NK-92 treated with Interleukin-12 subunit alpha and Interleukin-12 subunit beta, amount 100 ng/mL, for 24 hours (cell line): ENCODE data around the gene RBM15.

Experiments
- DNase-seq: peaks from one replicate; lab custom pipeline; 2025; lab: John Stamatoyannopoulos, UW

The RBM15 gene

DNA sequence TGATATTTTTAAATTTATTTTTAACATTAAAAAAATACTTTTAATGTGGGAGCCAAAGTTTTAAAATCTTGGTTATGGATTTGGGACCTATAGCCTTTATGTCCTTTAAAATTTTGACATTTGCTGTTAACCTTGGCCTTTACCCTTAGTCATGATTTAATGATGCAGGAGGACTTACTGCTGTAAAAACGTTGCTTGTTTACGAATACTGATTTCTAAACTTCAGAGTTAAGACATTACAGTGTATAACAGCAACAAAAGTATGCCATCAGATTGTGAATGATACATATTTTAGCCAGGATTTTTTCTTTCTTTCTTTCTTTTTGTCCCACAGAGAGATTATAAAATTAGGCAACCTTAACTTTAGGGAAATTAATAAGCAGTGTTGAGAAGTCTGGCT lies 8.9 kb downstream of the RBM15 start:
- no peak for DNase-seq

- no peak for DNase-seq
Measured at GRCh38 chr1:110348771-110349170, 9.6 kb downstream of the RBM15 start.

GRCh38 chr1:110350360-110350759 lies 11.2 kb downstream of the RBM15 start:
- no peak for DNase-seq

GRCh38 chr1:110355321-110355720 lies 16.1 kb downstream of the RBM15 start:
- no peak for DNase-seq

DNA sequence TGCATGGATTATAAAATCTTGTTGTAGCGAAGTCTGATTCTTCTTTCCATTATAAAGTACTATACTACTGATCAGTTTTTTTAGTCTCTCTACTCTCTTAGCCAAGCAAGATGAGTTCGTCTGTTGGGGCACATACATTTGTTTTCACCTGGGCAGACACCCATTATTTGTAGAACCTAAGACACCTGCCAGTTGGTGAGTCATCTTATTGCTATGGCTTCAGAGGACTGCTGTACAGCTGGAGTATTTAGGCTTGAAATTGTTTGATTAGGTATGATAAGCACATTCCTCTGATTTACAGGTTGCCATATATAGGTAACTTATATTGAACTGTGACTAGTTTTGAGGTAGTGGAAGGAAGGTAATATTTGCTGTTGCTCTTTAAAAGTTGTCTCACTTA lies 17.2 kb downstream of the RBM15 start:
- DNase-seq = no peak

DNA sequence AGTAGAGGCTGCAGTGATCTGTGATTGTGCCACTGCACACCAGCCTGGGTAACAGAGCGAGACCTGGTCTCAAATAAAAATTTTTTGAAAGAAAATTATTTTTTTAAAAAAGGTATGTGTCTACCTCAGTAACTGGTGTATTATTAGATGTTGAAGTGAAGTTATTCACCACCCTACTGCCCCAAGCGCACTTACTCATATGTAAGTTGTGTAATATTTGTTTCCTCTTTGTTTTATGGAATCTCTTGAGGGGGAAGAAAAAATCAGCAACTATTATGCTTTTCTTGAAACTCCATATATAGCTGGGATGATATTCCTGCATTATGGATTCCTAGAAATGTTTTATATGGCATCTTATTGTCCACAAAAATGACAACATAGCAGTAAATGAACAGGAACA lies 21.3 kb downstream of the RBM15 start:
- DNase-seq = no peak

DNA sequence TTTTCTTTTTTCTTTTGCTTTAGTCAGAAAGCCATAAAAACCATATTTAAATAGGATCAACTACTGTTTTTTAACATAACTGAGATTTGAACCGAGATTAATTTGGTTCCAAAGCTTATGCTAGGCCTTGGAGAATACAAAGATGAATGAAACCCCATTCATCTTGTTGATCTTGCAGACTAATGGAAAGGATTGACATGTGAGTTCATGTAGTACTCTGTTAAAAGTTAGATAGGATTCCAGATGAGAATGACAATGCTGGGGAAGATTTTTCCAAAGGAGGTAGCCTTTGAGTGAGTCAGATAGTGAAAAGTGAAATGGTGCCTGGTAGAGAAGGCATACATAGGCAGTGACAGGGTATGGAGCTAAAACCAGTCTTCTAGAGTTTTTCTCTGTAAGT lies 22.7 kb downstream of the RBM15 start:
- DNase-seq = no peak

DNA sequence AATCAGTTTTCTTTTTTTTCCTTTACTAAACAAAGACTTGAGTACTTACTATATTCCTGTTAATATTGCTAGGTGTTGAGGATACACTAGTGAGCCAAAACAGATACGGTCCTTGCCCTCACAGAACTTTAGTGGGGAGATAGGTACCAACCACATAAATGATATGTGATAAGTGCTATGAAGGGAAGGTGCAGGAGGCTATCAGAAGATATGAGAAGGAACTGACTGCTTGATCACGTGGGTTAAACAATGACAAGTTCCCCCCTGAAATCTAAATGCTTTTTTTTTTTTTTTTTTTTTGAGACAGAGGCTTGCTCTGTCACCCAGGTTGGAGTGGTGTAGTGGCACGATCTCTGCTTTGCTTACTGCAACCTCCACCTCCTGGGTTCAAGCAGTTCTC lies 25.0 kb downstream of the RBM15 start:
- no peak for DNase-seq

- DNase-seq = no peak
Measured at GRCh38 chr1:110370827-110371226, 31.6 kb downstream of the RBM15 start.

DNA sequence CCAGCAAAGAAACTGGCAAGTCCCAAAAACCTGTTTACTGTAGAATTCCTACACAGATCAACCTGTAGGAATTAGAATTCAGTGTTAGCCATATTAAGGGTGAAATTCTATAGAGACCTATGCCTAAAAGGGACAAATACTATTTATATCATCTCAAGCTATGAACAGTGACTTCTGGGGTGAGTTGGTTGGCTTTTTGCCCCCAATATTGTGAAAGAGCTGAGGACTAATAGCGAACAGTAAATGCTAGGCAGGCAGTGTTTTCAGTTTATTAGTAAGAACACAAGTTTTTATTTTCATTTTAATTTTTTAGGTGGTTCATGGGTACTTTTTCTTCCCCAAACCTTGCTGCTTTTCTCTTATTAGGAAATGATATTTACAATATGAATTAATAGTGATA lies 36.3 kb downstream of the RBM15 start:
- no peak for DNase-seq

GRCh38 chr1:110380672-110381283 lies 41.6 kb downstream of the RBM15 start:
- DNase-seq = no peak

GRCh38 chr1:110383251-110383990 lies 44.2 kb downstream of the RBM15 start:
- DNase-seq = no peak

DNA sequence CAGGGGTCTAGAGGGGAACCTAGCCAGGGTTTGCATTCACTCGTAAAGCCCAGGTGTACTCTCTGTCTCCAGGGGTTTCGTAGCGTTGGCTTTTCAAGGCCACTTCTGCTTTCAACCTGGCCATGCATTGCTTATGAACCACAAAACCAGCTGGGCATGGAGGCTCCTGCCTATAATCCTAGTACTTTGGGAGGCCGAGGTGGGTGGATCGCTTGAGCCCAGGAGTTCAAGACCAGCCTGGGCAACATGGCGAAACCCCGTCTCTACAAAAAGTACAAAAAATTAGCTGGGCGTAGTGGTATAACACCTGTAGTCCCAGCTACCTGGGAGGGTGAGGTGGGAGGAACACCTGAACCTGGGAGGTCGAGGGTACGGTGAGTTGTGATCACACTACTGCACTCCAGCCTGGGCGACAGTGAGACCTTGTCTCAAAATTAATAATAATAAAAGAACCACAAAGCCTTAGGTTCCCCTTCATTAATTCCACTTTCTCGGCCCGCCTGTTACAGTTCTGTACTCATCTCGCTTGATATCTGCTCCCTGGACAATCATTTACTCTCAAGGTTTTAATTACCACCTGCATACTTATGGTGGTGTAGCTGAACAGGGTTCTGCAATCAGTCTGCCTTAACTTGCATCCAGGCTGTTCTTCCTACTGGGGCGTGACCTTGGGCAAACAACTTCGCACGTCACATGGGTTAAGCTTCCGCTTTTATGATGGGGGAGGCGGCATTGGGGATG lies 45.6 kb downstream of the RBM15 start:
- no peak for DNase-seq

DNA sequence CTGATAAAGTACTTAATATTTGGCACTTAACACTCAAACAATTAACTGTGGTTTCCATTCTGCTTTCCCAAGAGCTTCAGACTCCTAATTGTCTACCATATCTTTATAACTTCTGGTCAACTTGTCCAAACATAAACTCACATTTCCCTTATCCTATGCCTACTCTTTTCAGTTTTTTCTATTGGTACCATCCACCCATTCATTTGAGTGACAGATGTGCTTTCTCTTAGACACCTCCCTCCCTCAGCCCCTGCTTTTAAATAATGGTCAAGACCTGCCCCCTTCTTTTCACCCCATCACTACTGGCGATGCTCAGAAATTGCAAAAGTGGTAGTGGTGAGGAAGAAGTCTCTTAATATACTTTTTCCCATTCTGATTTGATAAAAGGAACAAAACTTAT lies 46.2 kb downstream of the RBM15 start:
- DNase-seq = no peak

GRCh38 chr1:110387048-110387754 lies 48.0 kb downstream of the RBM15 start:
- DNase-seq = no peak

DNA sequence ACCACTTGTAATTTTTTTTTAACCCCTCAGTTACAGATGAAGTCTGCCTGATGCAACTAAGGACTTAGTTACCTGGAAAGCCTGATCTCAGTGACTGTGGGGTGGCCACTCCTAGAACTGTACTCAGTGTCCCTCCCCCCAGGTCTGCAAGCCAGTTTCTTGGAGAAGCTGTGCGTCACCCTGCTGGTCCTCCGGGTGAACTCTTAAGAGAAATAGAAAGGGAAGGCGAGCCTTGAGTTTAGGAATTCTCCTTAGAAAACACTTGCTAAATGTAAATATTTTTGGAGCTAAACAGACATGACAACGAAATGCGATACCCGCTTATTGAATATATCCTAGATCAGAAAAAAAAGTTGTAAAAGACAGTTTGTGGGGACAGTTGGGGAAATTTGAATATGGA lies 50.9 kb downstream of the RBM15 start:
- DNase-seq = no peak

- DNase-seq = no peak
Measured at GRCh38 chr1:110390692-110391245, 51.6 kb downstream of the RBM15 start, which contains the start of gene SLC16A4. TSS of gene SLC16A4 (minus strand) at chr1:110391026. CDS start at chr1:110389323, 1,703 bp downstream.

DNA sequence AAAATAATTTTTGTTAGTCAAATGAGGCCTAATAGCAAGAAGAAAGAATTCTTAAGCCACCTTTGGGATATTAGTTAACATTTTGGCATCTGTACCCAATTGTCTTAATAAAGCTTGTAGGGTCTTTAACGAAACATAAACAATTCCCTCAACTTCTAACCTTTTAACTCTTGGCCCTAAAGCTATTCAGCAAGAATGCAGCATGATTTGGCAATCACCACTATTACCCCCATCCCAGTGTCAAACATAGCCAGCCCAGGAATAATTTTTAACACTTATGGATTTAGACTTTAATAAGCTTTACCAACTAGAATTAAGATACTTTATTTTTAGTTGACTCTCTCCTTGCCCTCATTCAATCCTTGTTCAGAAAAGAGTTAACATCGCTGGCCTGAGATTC lies 54.1 kb downstream of the RBM15 start:
- DNase-seq = no peak

GRCh38 chr1:110393691-110394492 lies 54.7 kb downstream of the RBM15 start:
- no peak for DNase-seq

- no peak for DNase-seq
Measured at GRCh38 chr1:110394493-110394820, 55.3 kb downstream of the RBM15 start.
